GM10248 (cell line): ENCODE data around the gene UGT1A4.
"Not testable (repeated sequence)": the region's sequence is repeated elsewhere in the genome, so short reads cannot be mapped to it uniquely, and the experiment has no call there.

Experiments used
- CTCF ChIA-PET: fragments of 300-600 bp; sonication (Branson Sonifier 250); formaldehyde crosslinking; extraction: SDS; loops from one replicate; lab custom pipeline; 2021; ENCODE audit warnings: antibody characterized with exemption; lab: Yijun Ruan, JAX
- POLR2A ChIA-PET: fragments of 350-650 bp; sonication (Branson Sonifier 250); formaldehyde crosslinking; extraction: SDS; loops from one replicate; lab custom pipeline; 2020; ENCODE audit warnings: antibody characterized with exemption; lab: Yijun Ruan, JAX
- DNase-seq: peaks from one replicate; pipeline ENCODE4 v3.0.0; 2012; ENCODE audit errors: extremely low spot score
- TF ChIP-seq, protein P1 (sequence below): IDR thresholded peaks from 2 replicates; pipeline ENCODE4 v1.5.1; 2012; ENCODE audit warnings: mild to moderate bottlenecking, low read depth; ENCODE audit errors: extremely low read depth, missing control alignments, control extremely low read depth

The UGT1A4 gene

DNA sequence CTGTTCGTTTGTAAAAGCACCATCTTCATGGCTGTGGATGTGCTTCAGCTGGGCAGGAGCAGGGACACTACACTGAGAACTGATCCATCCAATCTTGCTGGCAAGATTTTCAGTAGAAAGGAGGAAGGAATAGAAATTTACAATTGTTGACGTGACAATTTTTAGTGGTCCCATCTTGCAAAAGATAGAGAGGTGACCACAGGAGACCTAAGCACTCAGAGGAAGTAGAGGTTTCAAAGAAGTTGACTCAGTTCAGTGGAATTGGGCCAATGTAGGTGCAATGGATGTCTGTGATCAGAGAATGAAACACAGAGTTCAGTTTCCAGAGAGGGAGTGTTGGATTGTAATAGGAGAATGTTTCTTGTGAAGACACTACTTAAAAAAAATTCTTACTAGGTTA, 4.4 kb upstream of the UGT1A4 start:
- POLR2A ChIA-PET, result no interaction called here
- CTCF ChIA-PET, result no interaction called here
- no peak for DNase-seq
- TF ChIP-seq, protein P1, sequence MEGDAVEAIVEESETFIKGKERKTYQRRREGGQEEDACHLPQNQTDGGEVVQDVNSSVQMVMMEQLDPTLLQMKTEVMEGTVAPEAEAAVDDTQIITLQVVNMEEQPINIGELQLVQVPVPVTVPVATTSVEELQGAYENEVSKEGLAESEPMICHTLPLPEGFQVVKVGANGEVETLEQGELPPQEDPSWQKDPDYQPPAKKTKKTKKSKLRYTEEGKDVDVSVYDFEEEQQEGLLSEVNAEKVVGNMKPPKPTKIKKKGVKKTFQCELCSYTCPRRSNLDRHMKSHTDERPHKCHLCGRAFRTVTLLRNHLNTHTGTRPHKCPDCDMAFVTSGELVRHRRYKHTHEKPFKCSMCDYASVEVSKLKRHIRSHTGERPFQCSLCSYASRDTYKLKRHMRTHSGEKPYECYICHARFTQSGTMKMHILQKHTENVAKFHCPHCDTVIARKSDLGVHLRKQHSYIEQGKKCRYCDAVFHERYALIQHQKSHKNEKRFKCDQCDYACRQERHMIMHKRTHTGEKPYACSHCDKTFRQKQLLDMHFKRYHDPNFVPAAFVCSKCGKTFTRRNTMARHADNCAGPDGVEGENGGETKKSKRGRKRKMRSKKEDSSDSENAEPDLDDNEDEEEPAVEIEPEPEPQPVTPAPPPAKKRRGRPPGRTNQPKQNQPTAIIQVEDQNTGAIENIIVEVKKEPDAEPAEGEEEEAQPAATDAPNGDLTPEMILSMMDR, result no peak

DNA sequence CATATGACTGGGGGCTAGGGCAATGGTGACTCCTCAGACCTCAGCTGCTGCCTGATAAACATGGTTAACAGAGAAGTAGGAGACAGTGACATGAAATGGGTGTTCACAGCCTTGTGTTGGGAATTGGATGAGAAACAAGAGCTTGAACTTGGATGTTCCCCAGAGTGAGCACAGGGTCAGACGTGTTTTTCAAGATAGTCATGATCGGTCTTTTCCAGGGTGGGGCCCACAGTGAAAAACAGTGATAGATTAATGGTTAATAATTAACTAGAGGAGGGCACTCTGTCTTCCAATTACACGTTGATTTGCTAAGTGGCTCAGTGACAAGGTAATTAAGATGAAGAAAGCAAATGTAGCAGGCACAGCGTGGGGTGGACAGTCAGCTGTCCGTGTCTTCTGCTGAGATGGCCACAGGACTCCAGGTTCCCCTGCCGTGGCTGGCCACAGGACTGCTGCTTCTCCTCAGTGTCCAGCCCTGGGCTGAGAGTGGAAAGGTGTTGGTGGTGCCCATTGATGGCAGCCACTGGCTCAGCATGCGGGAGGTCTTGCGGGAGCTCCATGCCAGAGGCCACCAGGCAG, 10.3 kb downstream of the UGT1A4 start, which contains the start of gene UGT1A3:
UGT1A3 (plus strand) TSS at position 320 of the 579 bp plus-strand sequence; CDS start at position 405, 85 bp downstream.
- DNase-seq, result no peak
- TF ChIP-seq, protein P1, result no peak
- ChIA-PET POLR2A (no interaction called here), CTCF (no interaction called here)

DNA sequence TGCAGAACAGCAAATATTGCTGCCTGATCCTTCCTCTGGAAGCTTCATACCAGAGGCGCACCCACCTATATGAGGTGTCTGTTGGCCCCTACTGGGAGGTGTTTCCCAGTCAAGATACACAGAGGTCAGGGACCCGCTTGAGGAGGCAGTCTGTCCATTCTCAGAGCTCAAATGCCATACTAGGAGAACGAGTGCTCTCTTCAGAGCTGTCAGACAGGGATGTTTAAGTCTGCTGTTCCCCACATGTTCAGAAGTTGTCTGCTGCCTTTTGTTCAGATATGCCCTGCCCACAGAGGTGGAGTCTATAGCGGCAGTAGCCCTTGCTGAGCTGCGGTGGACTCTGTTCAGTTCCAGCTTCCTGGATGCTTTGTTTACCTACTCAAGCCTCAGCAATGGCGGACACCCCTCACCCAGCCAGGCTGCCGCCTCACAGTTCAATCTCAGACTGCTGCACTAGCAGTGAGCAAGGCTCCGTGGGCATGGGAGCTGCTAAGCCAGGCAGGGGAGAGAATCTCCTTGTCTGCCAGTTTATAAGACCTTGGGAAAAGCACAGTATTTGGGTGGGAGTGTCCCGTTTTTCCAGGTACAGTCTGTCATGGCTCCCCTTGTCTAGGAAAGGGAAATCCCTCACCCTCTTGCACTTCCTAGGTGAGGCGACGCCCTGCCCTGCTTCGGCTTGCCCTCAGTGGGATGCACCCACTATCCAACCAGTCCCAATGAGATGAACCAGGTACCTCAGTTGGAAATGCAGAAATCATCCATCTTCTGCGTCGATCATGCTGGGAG, 18.5 kb downstream of the UGT1A4 start:
- CTCF ChIA-PET, result interaction anchor here (0.7 to 1.3 kb wide), 2 partner anchors 10 to 25 kb away, joined by 3 to 4 read pairs; no protein-coding TSS in a partner anchor
- POLR2A ChIA-PET, result not testable (repeated sequence)

DNA sequence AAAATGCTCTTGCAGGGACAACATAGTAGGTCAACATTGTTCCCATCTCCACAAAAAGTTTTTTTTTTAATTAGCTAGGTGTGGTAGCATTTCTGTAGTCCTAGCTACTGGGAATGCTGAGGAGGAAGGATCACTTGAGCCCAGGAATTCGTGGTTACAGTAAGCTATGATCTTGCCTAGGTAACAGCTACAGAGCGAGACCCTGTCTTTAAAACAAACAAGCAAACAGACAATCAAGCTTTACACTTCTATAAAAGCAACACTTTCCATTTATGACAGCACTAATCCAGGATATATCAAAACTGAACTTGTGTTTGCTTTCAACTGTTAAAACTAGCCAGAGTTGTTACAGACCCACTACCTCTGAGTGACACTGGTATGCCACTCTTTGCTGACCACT, 22.3 kb downstream of the UGT1A4 start:
- CTCF ChIA-PET, result interaction anchor here (0.8 to 2.5 kb wide), 3 partner anchors 12 to 25 kb away, joined by 3 to 7 read pairs (median 3); partner anchors contain the start of gene UGT1A4
- POLR2A ChIA-PET, result no interaction called here
- DNase-seq, result no peak
- TF ChIP-seq, protein P1, result no peak

More for the DNA sequence above, 18.5 kb downstream of the UGT1A4 start:
- DNase-seq, result not testable (repeated sequence)

GRCh38 chr2:233743464-233744259, 25.1 kb downstream of the UGT1A4 start:
- TF ChIP-seq, protein P1, result no peak
- DNase-seq, result no peak
- CTCF ChIA-PET, result no interaction called here
- POLR2A ChIA-PET, result no interaction called here

- DNase-seq, result no peak
- CTCF ChIA-PET, result no interaction called here
- POLR2A ChIA-PET, result no interaction called here
- TF ChIP-seq, protein P1, result no peak
These were observed 26.7 kb downstream of the UGT1A4 start for GRCh38 chr2:233745073-233745755.

- CTCF ChIA-PET, result interaction anchor here (1.3 kb wide), 1 partner anchor 34 kb away, joined by 3 read pairs; no protein-coding TSS in a partner anchor
- DNase-seq, POLR2A ChIA-PET: not testable (repeated sequence)
These were observed 27.3 kb downstream of the UGT1A4 start for GRCh38 chr2:233745838-233746237.
